ENCODE data around the gene MVB12A.
A peak's percentile ranks its signal among the peaks of the same experiment; 100 is the strongest.

DNA sequence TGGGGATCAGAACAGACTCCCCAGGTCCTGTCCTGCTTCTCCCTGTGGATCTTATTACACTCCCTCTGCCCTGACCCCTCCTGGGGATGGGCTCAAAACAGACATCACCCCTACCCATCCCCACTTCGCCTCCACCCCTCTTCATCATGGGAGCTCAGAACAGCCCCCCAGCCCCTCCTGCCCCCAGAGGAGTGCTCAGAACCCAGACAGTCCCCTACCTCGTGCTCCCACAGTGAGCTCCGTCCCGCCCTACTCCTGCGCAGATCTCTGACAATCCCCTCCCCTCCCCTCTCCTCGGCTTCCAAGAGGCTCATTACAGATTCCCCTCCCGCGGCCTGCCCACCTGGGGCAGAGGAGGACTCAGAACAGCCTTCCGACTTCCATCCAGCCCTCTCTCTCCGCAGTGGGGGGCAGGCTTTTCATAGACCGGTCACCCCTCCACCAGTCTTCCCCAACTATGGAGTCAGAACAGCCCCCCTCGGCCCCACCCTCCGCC, 34.8 kb downstream of the MVB12A start:
- TF ChIP-seq, protein P1, sequence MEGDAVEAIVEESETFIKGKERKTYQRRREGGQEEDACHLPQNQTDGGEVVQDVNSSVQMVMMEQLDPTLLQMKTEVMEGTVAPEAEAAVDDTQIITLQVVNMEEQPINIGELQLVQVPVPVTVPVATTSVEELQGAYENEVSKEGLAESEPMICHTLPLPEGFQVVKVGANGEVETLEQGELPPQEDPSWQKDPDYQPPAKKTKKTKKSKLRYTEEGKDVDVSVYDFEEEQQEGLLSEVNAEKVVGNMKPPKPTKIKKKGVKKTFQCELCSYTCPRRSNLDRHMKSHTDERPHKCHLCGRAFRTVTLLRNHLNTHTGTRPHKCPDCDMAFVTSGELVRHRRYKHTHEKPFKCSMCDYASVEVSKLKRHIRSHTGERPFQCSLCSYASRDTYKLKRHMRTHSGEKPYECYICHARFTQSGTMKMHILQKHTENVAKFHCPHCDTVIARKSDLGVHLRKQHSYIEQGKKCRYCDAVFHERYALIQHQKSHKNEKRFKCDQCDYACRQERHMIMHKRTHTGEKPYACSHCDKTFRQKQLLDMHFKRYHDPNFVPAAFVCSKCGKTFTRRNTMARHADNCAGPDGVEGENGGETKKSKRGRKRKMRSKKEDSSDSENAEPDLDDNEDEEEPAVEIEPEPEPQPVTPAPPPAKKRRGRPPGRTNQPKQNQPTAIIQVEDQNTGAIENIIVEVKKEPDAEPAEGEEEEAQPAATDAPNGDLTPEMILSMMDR (IDR thresholded peaks at IDR 0.05; ENCODE audit: insufficient read depth, low read depth, low read length), result no peak
- peak; percentile 47 for TF ChIP-seq EZH2 (IDR thresholded peaks at IDR 0.05; ENCODE audit: insufficient read depth, low read length)
